Endodermal cell (in vitro differentiated cells): ENCODE results near the gene G6PC1. TPM values are rescaled to one million over a fixed set of nuclear protein-coding genes. Genes with fewer than 3 reads are reported as not detected.

Experiments used
- DNase-seq: peaks from one replicate; pipeline ENCODE4 v3.0.0-alpha.2; 2017
- H3K27ac ChIP-seq: 2 replicates; pipeline ENCODE4 v1.5.1; 2013; ENCODE audit warnings: mild to moderate bottlenecking, low read depth, low read length, moderate library complexity
- H3K27me3 ChIP-seq: 2 replicates; pipeline ENCODE4 v1.6.1; 2013; ENCODE audit warnings: mild to moderate bottlenecking, low read length, moderate library complexity; ENCODE audit not compliant: insufficient read depth, control insufficient read depth, poor library complexity, severe bottlenecking
- H3K36me3 ChIP-seq: 2 replicates; pipeline ENCODE4 v1.7.0; 2013; ENCODE audit warnings: mild to moderate bottlenecking, low read length, moderate library complexity; ENCODE audit not compliant: control insufficient read depth, insufficient read depth
- H3K4me1 ChIP-seq: one replicate; pipeline ENCODE4 v1.7.0; 2013; ENCODE audit warnings: low read length; ENCODE audit not compliant: control insufficient read depth, insufficient read depth
- H3K4me3 ChIP-seq: 2 replicates; pipeline ENCODE4 v1.5.1; 2013; ENCODE audit warnings: mild to moderate bottlenecking, low read length, moderate library complexity
- H3K9ac ChIP-seq: 2 replicates; pipeline ENCODE4 v1.6.1; 2013; ENCODE audit warnings: mild to moderate bottlenecking, low read length, moderate library complexity; ENCODE audit not compliant: poor library complexity, severe bottlenecking; ENCODE audit errors: extremely low read depth
- H3K9me3 ChIP-seq: 2 replicates; pipeline ENCODE4 v1.6.1; 2013; ENCODE audit warnings: mild to moderate bottlenecking, low read length, moderate library complexity; ENCODE audit not compliant: control insufficient read depth
- H3K27ac Mint-ChIP-seq: 2 replicates; pipeline ENCODE4 v1.8.0; 2020; ENCODE audit warnings: mixed read lengths
- H3K27me3 Mint-ChIP-seq: 2 replicates; pipeline ENCODE4 v1.8.0; 2021; ENCODE audit warnings: mild to moderate bottlenecking, mixed read lengths; ENCODE audit not compliant: insufficient read depth
- H3K36me3 Mint-ChIP-seq: 2 replicates; pipeline ENCODE4 v1.8.0; 2020; ENCODE audit warnings: low read depth, mixed read lengths
- H3K4me1 Mint-ChIP-seq: 2 replicates; pipeline ENCODE4 v1.8.0; 2020; ENCODE audit warnings: mixed read lengths
- H3K4me3 Mint-ChIP-seq: 2 replicates; pipeline ENCODE4 v1.8.0; 2020; ENCODE audit warnings: mild to moderate bottlenecking, moderate library complexity, mixed read lengths
- H3K9me3 Mint-ChIP-seq: 2 replicates; pipeline ENCODE4 v1.8.0; 2020; ENCODE audit warnings: mild to moderate bottlenecking, mixed read lengths
- WGBS, 2 experiments: methylation state at CpG; one replicate each; pipeline versions ENCODE4 v1.1.5 to v1.1.7; 2013; ENCODE audit warnings: missing lambda C conversion rate in 2 of 2, mixed read lengths in 1 of 2; ENCODE audit not compliant: insufficient coverage in 1 of 2, insufficient read length in 1 of 2; 5-methylcytosine and 5-hydroxymethylcytosine counted together
- total RNA-seq, 2 donors: library from RNA; stranded (reverse); fragmentation: NEBNext Ultra II Directional in 1 of 2; extraction: Animal tissue kit (Norgen Biotek cat#: 25700) in 1 of 2; gene quantifications; 2 replicates in 1 of 2; 3 replicates in 1 of 2; pipeline ENCODE4 v1.2.1, GENCODE V29; 2021
- TF ChIP-seq, protein P1 (sequence below): fragments of 200-600 bp; sonication (generic); conservative IDR thresholded peaks from 2 replicates; pipeline ENCODE4 v1.5.0; 2021; ENCODE audit warnings: antibody characterized with exemption, mild to moderate bottlenecking

G6PC1 gene
- total RNA-seq, 2 donors from 2014 or later, result not detected

DNA sequence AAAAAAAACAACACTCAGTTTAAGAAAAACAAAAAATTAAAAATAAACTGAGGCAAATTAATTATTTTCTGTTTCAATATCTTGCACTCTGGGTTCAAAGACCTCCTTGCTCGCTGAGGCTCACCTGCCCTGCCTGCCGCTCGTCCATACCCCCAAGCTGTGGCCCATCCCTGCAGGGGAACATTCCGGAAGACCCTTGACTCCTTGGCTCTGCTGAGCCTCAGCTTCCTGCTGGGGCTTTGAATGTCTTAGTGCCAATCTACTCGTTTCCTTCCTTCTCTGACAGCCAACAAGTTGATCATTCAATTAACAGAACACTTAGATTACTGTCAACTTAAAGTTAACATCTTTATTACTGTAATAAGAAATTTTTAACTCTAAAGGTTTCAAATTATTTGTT lies 24.3 kb downstream of the G6PC1 start:
- no peak overlapping the region for H3K9ac ChIP-seq
- no peaks in the 10 kb centered on the region for H3K27me3 ChIP-seq
- no peaks in the 10 kb centered on the region for H3K9me3 Mint-ChIP-seq
- H3K27ac Mint-ChIP-seq, result no peak overlapping the region
- no peaks in the 10 kb centered on the region for H3K9me3 ChIP-seq
- H3K36me3 Mint-ChIP-seq, result no peaks in the 10 kb centered on the region
- no peaks in the 10 kb centered on the region for H3K36me3 ChIP-seq
- WGBS, 2 experiments, result 17 to 41% methylated on average over 1 to 5 of the region's 5 CpGs
- no peaks in the 10 kb centered on the region for H3K4me1 ChIP-seq
- H3K4me3 ChIP-seq, result no peak overlapping the region
- no peaks in the 10 kb centered on the region for H3K27me3 Mint-ChIP-seq
- peak; percentile 56 for DNase-seq
- no peak overlapping the region for H3K27ac ChIP-seq
- no peak overlapping the region for H3K4me3 Mint-ChIP-seq
- peaks cover 9% of the 10 kb centered on the region for H3K4me1 Mint-ChIP-seq
- TF ChIP-seq, protein P1, sequence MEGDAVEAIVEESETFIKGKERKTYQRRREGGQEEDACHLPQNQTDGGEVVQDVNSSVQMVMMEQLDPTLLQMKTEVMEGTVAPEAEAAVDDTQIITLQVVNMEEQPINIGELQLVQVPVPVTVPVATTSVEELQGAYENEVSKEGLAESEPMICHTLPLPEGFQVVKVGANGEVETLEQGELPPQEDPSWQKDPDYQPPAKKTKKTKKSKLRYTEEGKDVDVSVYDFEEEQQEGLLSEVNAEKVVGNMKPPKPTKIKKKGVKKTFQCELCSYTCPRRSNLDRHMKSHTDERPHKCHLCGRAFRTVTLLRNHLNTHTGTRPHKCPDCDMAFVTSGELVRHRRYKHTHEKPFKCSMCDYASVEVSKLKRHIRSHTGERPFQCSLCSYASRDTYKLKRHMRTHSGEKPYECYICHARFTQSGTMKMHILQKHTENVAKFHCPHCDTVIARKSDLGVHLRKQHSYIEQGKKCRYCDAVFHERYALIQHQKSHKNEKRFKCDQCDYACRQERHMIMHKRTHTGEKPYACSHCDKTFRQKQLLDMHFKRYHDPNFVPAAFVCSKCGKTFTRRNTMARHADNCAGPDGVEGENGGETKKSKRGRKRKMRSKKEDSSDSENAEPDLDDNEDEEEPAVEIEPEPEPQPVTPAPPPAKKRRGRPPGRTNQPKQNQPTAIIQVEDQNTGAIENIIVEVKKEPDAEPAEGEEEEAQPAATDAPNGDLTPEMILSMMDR, result no peak

DNA sequence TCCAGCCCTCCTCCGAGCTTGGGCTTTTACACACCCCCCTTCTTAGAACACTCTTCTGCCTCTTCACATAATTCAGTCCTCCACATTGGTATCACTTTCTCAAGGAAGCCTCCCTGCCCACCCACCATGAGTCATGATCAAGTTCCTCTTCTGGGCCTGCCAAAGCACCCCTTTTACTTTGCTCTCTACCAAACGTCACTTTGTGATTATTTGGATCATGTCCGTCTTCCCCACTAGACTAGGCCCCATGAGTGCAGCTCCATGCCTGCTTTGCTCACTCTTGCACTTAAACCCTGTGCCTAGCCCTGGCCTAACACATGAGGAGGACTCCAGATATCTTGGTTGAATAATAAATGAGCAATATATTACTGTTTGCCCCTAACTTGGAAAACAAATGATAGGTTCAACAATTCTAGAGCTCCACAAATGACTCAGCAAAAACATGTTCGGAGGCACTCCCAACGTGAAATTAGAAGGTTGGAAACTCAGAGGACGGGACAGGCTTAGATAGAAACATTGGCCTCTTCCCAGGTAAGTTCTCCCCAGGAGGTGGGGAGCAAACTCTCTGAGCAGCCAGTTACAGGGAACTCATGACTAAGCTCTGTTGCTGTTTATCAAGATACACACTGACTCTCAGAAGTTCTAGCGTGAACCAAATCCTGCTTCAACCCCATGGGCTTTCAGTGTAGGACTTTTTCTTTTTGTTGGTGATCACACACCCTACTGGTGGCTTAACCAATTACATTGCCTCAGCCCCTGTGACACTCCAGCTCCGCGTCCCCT lies 28.3 kb downstream of the G6PC1 start:
- peak; percentile 86 for DNase-seq
- Histone ChIP-seq H3K4me3 (no peak overlapping the region), H3K27me3 (no peaks in the 10 kb centered on the region), H3K36me3 (no peaks in the 10 kb centered on the region), H3K9me3 (no peaks in the 10 kb centered on the region), H3K4me1 (no peaks in the 10 kb centered on the region), H3K27ac (no peak overlapping the region), H3K9ac (no peak overlapping the region)
- Mint-ChIP-seq H3K4me1 (peaks cover 3% of the 10 kb centered on the region), H3K27ac (peak overlapping the region; percentile 59), H3K4me3 (no peak overlapping the region), H3K9me3 (no peaks in the 10 kb centered on the region), H3K27me3 (peaks cover 3% of the 10 kb centered on the region), H3K36me3 (no peaks in the 10 kb centered on the region)
- TF ChIP-seq, protein P1, result peak; percentile 79
- WGBS, 2 experiments, result 79 to 82% methylated on average over 6 to 9 of the region's 9 CpGs

DNA sequence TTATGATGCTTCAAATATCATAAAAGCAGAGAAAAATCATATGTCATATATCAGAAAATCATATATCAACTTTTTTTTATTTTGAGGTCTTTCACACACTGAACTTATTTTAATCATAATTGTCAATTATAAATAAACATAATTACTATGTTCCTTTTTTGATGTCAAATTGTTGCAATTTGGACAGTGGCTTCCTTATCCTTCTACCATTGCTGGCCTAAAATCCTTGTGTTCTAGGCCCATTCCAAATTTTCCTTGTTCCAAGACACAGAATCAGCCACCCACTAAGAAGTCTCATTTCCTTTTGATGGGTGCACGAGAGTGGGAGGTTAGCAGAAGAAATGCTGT lies 28.9 kb downstream of the G6PC1 start:
- WGBS, 2 experiments, result 100% methylated on average over 1 of the region's 1 CpG; no CpG with 5 or more reads in 1 of the 2 experiments
- no peak for DNase-seq
- TF ChIP-seq, protein P1, result no peak
- H3K36me3 ChIP-seq, result no peaks in the 10 kb centered on the region
- H3K27me3 Mint-ChIP-seq, result peaks cover 4% of the 10 kb centered on the region
- H3K9ac ChIP-seq, result no peak overlapping the region
- no peak overlapping the region for H3K27ac Mint-ChIP-seq
- peaks cover 3% of the 10 kb centered on the region for H3K4me1 Mint-ChIP-seq
- no peaks in the 10 kb centered on the region for H3K9me3 ChIP-seq
- H3K27ac ChIP-seq, result no peak overlapping the region
- no peak overlapping the region for H3K4me3 Mint-ChIP-seq
- H3K36me3 Mint-ChIP-seq, result no peaks in the 10 kb centered on the region
- no peak overlapping the region for H3K4me3 ChIP-seq
- H3K4me1 ChIP-seq, result no peaks in the 10 kb centered on the region
- no peaks in the 10 kb centered on the region for H3K9me3 Mint-ChIP-seq
- H3K27me3 ChIP-seq, result no peaks in the 10 kb centered on the region
